ENCODE results near the gene SHOC2.
A peak's percentile ranks its signal among the peaks of the same experiment; 100 is the strongest.
"Not testable (repeated sequence)": the region's sequence is repeated elsewhere in the genome, so short reads cannot be mapped to it uniquely, and the experiment has no call there.

SHOC2 gene

DNA sequence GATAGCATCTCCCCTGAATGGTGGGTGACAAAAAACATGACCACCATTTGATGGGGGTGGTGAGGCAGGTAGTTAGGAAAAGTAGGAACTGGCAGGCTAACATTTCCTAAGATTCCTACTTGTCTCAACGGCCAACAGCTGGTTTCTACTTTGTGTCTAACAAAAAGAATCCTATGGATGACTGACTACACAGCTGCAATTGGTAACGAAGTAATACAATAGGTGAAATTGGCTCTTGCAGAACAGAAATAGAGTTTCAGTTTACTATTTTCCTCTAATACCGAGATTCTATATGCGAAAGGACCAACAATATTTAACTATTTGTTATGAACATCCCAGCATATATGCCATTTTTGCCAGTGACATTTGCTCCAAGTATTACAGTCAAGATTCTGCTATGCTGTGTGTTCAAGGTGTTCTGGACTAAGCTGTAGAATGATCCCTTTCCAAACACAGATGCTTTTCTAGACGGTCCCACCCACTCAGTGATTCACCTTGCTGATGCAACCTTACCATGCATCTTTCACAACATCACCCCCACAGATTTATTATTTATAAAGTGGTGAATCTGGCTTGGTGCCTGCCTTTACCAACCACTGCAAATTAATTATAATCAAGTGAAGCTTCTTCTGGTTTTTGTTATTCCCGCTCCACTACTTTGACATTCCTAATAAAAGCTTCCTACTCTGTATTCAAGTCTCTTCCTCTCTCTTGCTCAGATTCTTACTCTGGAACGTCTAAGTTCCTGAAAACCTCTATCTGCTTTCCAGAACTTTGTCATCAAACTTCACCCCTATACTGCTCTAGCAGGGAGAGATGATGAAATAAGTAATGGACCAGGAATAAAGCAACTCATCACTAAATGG is 17.2 kb upstream of the SHOC2 start:
- peak; percentile 61 for DNase-seq

DNA sequence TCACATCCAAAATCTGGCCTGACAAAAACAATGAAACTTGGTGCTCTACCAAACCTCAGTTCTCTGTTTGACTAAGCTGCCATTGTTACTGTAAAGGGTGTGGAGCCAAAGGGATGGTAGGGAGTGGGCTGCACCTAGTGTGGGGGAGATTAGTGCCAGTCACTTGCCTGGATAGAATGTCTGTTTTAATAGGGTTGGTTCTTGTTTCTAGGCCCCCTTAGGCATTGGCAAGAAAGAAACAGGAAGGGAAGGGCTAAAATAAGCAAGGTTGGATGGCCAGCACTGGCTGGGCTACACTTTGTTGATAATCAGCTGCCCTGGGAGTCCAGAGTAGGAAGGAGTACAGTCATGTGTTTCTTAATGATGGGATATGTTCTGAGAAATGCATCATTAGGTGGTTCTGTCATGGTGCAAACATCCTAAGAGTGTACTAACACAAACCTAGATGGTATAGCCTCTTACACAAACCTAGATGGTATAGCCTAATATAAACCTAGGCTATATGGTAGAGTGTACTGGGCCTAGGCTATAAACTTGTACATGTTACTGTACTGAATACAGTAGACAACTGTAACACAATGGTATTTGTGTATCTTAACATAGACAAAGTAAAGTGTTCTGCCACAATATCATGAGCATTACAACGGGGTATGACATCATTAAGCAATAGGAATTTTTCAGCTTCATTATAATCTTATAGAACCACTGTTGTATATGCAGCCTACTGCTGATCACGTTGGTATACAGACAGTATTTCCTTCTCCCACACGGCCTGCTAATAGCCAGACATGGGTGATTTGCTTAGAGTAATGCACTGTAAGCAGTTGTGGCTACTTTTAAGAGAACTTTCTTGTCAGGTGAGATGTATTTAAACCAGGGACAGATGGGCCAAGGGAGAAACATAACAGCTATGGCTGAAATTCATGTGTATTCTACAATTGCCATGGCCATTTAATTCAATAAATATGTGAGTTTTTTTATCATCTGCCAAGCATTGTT is 15.8 kb upstream of the SHOC2 start:
- peak; percentile 23 for DNase-seq

DNA sequence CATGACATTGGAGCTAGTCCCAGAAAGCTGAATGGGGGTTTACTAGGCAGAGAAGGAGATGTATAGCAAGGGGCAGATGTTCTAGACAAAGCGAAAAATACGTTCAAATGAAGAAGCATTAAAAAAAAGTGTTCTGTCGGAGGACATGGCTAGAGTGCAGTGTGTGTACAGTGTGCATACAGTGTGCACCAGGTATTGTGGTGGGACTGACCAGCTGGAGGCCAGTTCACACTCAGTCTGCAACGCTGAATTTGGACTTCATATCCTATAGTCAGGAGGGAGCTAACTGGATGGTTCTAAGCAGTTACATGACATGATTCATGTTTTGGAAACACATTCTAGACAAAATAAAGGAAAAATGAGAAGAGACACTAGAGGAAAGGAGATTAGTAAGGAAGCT is 9.3 kb upstream of the SHOC2 start:
- no peak for DNase-seq

DNA sequence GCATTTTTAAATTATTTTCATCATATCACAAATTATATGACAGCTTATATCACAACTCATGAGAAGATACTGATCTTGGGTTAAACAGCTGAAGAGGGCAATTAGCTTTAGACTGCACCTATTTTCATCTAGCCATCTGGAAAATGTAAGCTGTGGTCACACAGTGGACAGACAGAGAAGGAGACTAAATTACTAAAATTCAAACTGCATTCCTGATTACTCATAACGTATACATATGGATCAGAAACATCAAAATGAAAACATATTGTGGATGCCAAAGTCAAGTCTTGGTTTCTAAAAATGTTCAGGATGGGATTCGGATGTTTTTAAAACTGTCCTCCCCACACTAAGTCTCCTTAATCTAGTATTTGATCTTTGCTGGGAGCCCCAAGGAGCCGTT is 7.0 kb upstream of the SHOC2 start:
- DNase-seq = no peak

DNA sequence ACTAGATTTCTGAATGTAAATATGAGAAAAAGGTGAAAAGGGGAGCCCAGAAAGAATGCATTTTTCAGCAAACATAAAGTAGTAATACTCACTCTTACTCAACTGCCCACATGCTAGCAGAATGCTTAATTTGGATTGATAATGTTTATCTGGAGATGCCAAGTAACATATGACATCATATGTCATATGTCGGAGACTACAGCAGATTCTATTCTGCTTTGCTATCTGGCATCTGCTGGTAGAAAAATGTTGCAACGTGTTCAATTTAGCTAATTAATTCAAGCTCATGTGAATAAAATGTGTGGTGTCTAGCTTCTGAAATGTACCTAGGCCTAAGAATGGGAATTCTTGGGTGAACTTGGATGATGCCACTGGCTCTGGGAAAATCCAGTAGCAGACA is 5.0 kb upstream of the SHOC2 start:
- no peak for DNase-seq

DNA sequence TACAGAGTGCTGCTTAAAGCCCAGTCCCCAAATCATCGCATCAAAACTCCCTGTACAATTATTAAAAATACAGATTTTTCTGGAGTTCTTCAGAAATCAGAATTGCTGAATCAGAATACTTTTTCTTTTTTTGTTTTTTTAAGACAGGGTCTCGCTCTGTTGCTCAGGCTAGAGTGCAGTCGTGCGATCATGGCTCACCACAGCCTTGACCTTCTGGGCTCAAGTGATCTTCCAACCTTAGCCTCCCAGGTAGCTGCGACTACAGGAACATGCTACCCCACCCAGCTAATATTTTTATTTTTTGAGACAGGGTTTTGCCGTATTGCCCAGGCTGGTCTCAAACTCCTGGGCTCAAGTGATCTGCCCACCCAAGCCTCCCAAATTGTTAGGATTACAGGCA is 4.4 kb upstream of the SHOC2 start:
- no peak for DNase-seq

DNA sequence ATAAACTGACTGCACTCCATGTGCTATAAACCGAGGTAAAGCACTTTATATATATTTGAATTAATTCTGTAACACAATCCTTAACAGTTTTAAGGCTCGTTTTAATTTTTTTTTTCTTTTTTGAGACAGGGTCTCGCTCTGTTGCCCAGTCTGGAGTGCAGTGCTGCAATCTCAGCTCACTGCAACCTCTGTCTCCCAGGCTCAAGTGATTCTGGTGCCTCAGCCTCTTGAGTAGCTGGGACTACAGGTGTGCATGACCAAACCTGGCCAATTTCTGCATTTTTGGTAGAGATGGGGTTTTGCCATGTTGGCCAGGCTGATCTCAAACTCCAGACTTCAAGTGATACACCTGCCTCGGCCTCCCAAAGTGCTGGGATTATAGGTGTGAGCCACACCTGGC is 3.8 kb upstream of the SHOC2 start:
- not testable (repeated sequence) for DNase-seq

DNA sequence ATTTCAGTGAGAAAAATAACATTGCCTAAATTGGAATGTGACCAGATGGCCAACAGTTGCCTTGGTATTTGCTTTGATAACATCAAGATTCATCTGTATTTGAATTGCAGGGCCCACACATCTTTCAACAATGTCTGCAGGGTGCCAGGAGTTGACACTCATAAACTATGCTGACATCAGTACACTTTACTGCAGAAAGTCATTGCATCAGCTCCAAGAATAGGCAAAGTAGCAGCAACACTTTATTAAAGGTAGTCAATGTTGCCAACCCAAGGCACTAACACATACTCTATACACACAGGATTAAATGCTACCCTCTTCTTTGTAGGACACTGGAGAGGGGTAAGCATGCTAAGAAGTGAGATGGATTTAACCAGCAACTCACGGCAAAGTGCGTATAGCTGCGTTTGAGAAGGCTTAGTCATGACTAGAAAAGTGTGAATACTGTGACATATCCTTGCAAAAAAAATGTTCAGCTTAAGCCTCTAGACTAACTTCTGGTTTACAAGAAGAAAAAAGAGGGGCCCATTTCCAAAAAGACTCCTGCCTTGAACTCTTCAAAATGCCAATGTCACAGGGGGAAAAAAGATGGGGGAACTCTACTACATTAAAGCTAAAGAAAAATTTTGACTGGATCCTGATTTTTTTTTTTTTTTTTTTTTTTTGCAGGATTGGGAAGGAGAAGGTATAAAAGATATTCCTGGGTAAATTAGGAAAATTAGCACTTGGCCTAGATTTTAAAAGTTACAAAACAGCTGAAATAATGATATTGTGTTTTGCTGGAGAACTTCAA is 2.7 kb upstream of the SHOC2 start:
- DNase-seq = no peak

DNA sequence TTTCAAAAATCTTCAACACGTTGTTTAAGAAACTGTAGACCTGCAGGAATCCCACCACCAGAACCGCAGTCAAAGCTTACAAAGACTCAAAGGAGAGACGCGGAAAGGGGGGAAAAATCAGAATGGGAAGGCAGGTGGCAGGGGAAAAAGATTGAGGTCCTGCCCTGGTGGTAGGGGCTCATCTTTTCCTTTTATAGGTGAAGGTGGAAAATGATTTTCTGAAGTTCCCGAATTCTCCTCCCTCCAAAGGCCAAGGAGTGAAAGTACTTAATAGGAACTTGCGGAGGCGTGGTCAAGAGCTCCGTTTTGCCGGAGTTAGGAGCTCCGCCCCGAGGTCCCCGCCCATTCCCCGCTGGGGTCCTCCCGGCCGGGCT is 1.1 kb upstream of the SHOC2 start:
- DNase-seq = peak; percentile 82

DNA sequence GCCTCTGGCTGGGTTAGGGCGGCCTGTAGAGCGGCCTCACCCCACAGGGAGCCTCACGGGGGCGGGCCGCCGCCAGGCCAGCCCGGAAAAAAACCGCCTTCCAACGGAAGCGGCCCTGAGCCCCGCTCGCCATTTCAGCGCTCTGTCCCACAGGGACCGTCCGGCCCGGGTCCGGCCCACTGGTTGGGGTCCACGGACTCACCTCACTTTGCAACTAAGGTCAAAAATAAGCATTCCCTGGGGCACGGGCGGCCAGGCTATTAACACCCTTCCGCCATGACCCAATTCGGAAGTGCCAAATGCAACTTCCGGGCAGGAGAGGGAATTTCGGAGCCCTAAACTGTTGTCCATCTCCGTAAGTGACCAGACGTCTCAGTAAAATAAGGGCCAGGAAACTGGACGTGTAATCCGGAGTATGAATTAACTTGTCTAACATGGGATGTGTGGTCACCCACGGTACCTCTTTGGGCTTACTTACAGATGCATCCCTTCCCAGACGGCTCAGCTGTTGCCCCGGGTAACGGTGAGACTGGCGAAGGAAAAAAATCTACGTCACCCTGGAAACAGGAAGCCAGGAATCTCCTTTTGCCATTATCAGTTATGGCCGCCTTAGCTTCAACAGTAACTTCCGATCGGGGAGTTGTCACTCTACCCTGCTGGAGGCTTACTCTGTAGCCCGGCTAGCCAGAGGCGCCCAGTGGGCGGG is 608 bp upstream of the SHOC2 start, which contains the start of gene BBIP1:
Gene BBIP1 (minus strand): TSS at position 538 of the 706 bp plus-strand sequence. CDS start 1,023 bp downstream, outside the sequence.
- no peak for DNase-seq

DNA sequence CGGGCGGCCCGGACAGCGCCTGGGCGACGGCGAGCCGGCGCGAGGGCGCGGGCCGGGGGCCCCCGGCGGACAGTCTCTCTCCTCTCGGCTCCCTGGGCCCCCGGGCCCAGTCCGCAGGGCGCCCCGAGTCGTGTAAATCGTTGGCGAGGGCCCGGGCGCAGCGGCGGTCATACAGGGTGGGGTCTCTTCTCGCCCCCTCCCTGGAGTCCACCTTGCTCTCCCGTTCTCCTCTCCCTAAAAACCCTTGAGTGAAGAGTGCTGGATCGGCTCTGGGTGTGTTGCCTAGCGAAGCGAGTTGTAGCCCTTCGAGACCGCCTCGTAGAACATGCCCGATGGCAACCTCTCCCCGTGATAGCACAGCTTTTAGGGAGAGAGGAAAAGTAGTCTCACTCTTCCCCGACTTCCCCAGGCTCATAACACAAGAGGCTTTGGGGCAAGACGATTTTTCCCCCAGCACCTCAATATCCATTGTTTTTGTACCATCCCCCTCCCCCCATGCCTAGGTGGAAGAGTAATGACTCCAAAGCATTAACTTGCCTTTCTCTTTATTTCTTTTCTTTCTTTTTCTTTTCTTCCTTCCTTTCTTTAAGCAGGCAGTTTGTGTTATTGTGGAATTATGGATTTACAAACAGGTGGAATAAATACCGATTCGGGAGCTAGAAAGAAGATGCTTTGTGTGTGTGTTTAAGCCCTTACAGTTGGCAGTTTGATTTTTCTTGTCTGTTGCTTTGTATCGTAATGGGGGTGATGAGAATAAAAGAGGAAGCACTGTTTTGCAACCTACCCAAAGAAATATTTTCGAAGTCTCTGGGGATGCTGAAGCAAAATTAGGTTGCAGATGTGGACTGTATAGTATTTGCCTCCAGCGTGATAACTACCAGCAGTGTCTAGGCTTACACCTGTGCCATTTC is 822 bp downstream of the SHOC2 start:
- DNase-seq = peak; percentile 18

DNA sequence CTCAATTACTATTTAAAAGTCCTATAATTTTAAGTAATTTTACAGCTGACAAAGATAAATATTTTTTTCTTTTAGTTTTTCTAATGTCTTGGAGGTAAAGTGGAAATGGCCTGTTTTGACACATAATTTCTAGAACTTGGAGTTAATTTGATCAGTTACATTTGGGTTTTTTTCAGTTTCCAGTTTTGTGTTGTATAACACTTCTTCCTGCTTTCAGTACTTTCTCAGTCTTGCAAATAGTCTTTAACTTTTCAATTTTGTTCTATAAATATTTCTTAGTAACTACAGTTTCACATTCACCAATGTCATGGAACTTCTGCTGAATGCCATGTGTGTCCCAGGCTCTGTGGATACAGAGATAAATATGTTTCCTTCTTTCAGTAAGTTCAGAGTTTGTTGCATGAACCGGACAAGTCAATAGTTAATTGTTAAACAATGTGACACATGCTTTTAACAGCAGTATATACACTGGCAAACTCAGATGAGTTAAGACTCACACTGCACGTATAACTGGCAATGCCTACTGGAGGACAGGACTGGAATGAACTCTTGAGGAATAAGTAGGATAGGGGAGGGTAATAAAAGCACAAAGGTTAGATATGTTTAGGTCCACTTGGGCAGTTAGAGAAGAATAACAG is 4.6 kb downstream of the SHOC2 start:
- DNase-seq = no peak

DNA sequence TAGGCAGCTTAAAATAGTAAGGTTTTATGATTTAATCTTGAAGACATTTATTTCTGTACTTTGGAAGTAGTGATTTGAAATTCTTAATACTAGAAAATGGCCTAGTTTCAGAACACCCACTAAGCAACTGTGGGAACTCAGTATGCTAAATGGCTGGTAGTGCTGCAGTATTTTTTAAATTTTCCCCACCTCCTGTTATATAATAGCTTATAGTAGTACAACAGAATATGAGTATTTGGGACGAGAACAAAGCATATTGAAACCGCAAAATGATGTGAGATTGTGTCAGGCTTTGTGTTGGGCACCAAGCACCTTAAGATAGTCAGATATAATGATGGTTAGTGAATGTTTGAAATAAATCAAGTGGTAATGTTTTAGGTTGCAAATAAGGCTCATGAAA is 8.1 kb downstream of the SHOC2 start:
- no peak for DNase-seq

DNA sequence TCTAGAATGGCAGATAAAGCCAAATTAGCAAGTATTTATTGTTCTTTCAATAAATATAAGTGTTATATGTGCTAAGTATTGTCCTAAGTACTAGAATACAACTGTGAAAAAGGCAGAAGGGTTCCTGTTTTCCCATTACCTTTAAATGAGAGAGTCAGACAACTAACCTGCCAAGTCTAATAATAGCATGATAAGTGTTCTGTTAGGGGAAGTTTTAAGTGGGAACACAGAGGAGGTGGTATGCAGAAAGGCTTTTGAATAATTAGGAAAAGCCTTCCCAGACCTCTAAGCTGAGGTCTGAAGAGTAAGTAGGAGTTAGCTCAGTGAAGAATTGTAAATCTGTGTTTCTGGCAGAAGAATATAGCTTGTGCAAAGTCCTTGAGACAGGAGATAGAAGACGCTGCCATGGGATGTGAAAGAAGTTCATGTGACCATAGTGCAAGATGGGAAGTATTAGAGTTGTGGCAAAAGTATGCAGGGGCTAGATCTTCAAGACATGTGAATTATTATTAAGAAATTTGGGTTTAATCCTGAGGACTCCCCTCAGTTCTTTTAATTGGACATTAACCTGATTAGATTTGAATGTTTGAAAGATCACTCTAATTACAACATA is 12.5 kb downstream of the SHOC2 start:
- no peak for DNase-seq

DNA sequence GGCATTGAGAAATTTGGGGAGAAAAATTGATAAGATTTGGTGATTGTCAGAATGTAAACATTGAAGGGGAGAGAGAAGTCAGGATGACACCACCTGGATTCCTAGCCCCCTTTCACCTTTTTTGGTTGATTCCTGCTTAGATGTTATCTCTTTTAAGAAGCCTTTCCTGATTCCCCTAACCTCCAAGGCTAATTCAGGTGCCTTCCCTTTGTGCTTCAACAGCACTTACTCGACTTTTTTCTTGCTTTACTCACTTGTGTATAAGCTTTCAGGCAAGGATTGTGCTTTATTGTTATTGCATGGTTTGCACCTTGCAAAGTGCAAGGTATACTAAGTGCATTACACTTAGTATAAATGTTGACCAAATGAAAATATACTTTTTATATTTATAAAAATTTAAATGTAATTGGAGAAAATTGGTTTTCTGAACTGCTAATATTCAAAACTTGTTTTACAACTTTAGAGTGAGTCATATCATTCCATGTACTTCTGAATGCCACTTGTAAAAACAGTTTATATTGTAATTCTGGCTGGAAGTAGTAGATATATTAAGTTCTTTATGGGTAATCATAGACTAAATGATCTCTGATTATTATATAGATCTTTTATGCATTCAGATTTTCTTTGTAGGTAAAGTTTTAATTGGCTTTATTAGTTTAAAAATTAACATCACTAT is 13.2 kb downstream of the SHOC2 start:
- no peak for DNase-seq

DNA sequence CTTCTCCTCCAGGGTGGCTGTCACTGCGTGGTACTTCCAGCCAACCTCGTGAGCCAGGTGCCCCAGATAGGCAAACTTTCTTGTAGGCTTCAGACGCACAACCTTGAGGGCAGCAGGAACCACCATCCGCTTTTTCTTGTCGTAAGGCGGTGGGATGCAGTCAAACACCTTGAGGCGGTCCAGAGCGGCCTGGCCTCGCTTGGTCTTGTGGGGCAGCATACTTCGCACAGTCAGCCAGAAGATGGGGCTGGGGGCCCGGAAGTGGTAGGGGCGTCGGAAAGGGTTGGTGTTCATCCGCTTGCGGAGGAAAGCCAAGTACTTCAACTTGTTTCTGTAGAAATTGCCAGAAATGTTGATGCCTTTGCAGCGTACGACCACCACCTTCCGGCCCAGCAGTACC is 17.4 kb downstream of the SHOC2 start:
- DNase-seq = no peak

DNA sequence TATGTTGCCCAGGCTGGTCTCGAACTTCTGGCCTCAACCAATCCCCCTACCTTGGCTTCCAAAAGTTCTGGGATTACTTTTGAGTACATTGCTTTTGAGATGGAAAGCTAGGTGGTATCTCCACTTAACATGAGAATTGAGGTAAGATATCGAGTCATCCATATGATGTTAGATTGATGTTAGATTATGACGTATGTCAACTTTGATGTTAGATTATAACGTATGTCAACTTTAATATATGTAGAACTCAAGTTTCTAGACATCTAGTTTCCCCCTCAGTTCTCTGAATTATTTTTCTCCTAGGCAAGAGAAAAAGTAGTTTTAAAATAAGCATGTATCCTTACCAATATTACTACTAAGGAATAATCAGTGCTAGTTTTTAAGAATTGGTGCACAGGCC is 20.0 kb downstream of the SHOC2 start:
- no peak for DNase-seq

DNA sequence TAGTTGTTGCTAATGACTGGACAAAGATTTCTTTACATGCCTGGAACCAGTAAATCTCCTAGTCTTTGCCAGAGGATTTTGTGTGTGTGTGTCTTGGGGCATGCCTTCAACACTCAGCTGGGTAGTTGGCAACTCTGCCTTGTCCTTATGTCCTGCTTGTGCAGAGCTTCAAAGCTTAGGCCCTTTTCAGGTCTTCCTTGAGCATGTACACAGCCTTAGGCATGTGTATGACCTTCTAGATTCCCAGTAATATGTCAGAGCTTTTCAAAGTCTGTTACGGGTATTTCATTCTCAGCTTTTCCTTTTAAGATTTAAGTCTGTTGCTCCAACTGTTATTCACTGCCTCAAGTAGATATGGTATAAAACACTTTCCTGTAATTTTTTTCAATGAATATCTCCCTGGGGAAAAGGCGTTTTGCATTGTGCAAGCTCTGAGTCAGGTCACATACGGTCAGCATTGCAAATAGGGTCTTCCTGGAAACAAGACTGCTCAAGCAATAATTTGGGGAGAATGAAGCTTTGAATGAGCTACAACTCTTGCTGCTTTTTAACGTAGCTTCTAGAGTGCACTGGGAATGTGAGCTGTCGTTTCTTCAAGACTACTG is 25.5 kb downstream of the SHOC2 start:
- no peak for DNase-seq

DNA sequence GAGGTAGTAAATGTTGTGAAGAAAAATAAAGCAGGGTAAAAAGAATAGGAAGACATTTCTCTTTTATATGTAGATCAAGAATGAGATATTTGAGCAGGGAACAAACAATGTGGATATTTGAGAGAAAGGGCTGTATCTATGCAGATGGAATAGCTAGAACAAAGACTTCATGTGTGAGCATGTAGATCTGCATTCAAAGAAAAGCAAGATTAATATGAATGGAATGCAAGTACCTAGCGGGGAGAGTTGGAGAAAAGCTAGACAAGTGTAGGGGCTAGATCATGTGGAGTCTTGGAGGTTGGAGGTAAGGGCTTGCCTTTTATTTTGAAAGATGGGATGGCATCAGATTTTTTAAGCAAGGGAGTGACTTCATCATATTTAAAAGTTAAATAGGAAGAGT is 27.1 kb downstream of the SHOC2 start:
- no peak for DNase-seq

Data from activated naive CD4-positive, alpha-beta T cell treated with anti-CD3 and anti-CD28 coated beads, Interleukin-2, amount 50 U/mL, for 16 hours (primary cell).